BLaER1 (cell line): ENCODE measurements around the gene NAALAD2.
A peak's percentile ranks its signal among the peaks of the same experiment; 100 is the strongest.
"Not testable (repeated sequence)": the region's sequence is repeated elsewhere in the genome, so short reads cannot be mapped to it uniquely, and the experiment has no call there.

Source experiments
- H3K27ac ChIP-seq: shearing (Covaris generic); formaldehyde crosslinking; 2 replicates; pipeline ENCODE4 v1.8.1; 2022
- H3K27me3 ChIP-seq: shearing (Covaris generic); formaldehyde crosslinking; 2 replicates; pipeline ENCODE4 v1.8.1; 2022
- H3K36me3 ChIP-seq: shearing (Covaris generic); formaldehyde crosslinking; 2 replicates; pipeline ENCODE4 v1.8.1; 2022
- H3K4me1 ChIP-seq: shearing (Covaris generic); formaldehyde crosslinking; 2 replicates; pipeline ENCODE4 v1.8.1; 2022
- H3K4me2 ChIP-seq: shearing (Covaris generic); formaldehyde crosslinking; 2 replicates; pipeline ENCODE4 v1.8.1; 2022
- H3K4me3 ChIP-seq: shearing (Covaris generic); formaldehyde crosslinking; 2 replicates; pipeline ENCODE4 v1.8.1; 2022
- H3K9ac ChIP-seq: shearing (Covaris generic); formaldehyde crosslinking; 2 replicates; pipeline ENCODE4 v1.8.1; 2022
- H3K9me3 ChIP-seq: shearing (Covaris generic); formaldehyde crosslinking; 2 replicates; pipeline ENCODE4 v1.8.1; 2022
- H4K20me1 ChIP-seq: shearing (Covaris generic); formaldehyde crosslinking; 2 replicates; pipeline ENCODE4 v1.8.1; 2022
- Cebpa-rat ChIP-seq: shearing (Covaris generic); IDR thresholded peaks from 2 replicates; pipeline ENCODE4 v1.8.1; 2022

The NAALAD2 gene

GRCh38 chr11:90187839-90188238 lies 53.4 kb downstream of the NAALAD2 start:
- peaks cover 18% of the 10 kb centered on the region; the same call in 1 of the 2 replicates for H3K36me3 ChIP-seq
- H3K4me3 ChIP-seq, result no peak overlapping the region
- H3K27ac ChIP-seq, result no peak overlapping the region
- H4K20me1 ChIP-seq, result no peaks in the 10 kb centered on the region
- no peaks in the 10 kb centered on the region for H3K9me3 ChIP-seq
- no peak overlapping the region for H3K4me2 ChIP-seq
- no peaks in the 10 kb centered on the region for H3K27me3 ChIP-seq
- no peaks in the 10 kb centered on the region for H3K4me1 ChIP-seq
- TF ChIP-seq Cebpa-rat, result no peak
- H3K9ac ChIP-seq, result no peak overlapping the region

- no peak for TF ChIP-seq Cebpa-rat
- no peaks in the 10 kb centered on the region for H3K27me3 ChIP-seq
- H3K4me2 ChIP-seq, result no peak overlapping the region
- H3K4me3 ChIP-seq, result no peak overlapping the region
- H3K9ac ChIP-seq, result no peak overlapping the region
- no peak overlapping the region for H3K27ac ChIP-seq
- no peaks in the 10 kb centered on the region for H3K4me1 ChIP-seq
- no peaks in the 10 kb centered on the region for H3K9me3 ChIP-seq
- H4K20me1 ChIP-seq, result no peaks in the 10 kb centered on the region
- H3K36me3 ChIP-seq, result peaks cover 23% of the 10 kb centered on the region; the same call in 1 of the 2 replicates
Measured at GRCh38 chr11:90189011-90189410, 54.5 kb downstream of the NAALAD2 start.

GRCh38 chr11:90192869-90193582 lies 58.6 kb downstream of the NAALAD2 start:
- no peaks in the 10 kb centered on the region for H3K4me1 ChIP-seq
- H3K36me3 ChIP-seq, result peaks cover 54% of the 10 kb centered on the region
- no peaks in the 10 kb centered on the region for H4K20me1 ChIP-seq
- no peaks in the 10 kb centered on the region for H3K27me3 ChIP-seq
- no peak overlapping the region for H3K9ac ChIP-seq
- H3K4me3 ChIP-seq, result no peak overlapping the region
- no peak for TF ChIP-seq Cebpa-rat
- H3K27ac ChIP-seq, result no peak overlapping the region
- no peak overlapping the region for H3K4me2 ChIP-seq
- no peaks in the 10 kb centered on the region for H3K9me3 ChIP-seq

GRCh38 chr11:90197377-90197776 lies 62.9 kb downstream of the NAALAD2 start:
- no peaks in the 10 kb centered on the region for H3K9me3 ChIP-seq
- H3K4me1 ChIP-seq, result no peaks in the 10 kb centered on the region
- no peak overlapping the region for H3K9ac ChIP-seq
- H3K36me3 ChIP-seq, result peaks cover 53% of the 10 kb centered on the region
- no peak overlapping the region for H3K4me2 ChIP-seq
- no peak overlapping the region for H3K27ac ChIP-seq
- no peak overlapping the region for H3K4me3 ChIP-seq
- H4K20me1 ChIP-seq, result no peaks in the 10 kb centered on the region
- H3K27me3 ChIP-seq, result no peaks in the 10 kb centered on the region
- TF ChIP-seq Cebpa-rat, result no peak

- no peaks in the 10 kb centered on the region for H3K9me3 ChIP-seq
- no peak for TF ChIP-seq Cebpa-rat
- no peak overlapping the region for H3K4me3 ChIP-seq
- H4K20me1 ChIP-seq, result peaks cover 24% of the 10 kb centered on the region
- no peak overlapping the region for H3K27ac ChIP-seq
- no peaks in the 10 kb centered on the region for H3K27me3 ChIP-seq
- no peak overlapping the region for H3K9ac ChIP-seq
- H3K36me3 ChIP-seq, result peaks cover 53% of the 10 kb centered on the region
- H3K4me2 ChIP-seq, result no peak overlapping the region
- H3K4me1 ChIP-seq, result peaks cover 10% of the 10 kb centered on the region
Measured at GRCh38 chr11:90202342-90202741, 67.9 kb downstream of the NAALAD2 start.

- H3K27me3 ChIP-seq, result no peaks in the 10 kb centered on the region
- TF ChIP-seq Cebpa-rat, result no peak
- peaks cover 10% of the 10 kb centered on the region for H3K4me1 ChIP-seq
- H3K9ac ChIP-seq, result no peak overlapping the region
- H4K20me1 ChIP-seq, result peaks cover 42% of the 10 kb centered on the region
- peaks cover 49% of the 10 kb centered on the region for H3K36me3 ChIP-seq
- no peaks in the 10 kb centered on the region for H3K9me3 ChIP-seq
- H3K27ac ChIP-seq, result no peak overlapping the region
- H3K4me2 ChIP-seq, result no peak overlapping the region
- no peak overlapping the region for H3K4me3 ChIP-seq
Measured at GRCh38 chr11:90204407-90204806, 69.9 kb downstream of the NAALAD2 start.

- Histone ChIP-seq H3K4me3 (no peak overlapping the region), H3K27ac (no peak overlapping the region), H3K9me3 (no peaks in the 10 kb centered on the region), H3K4me1 (peaks cover 10% of the 10 kb centered on the region), H3K4me2 (peak overlapping the region; percentile 36), H3K27me3 (no peaks in the 10 kb centered on the region), H3K9ac (no peak overlapping the region; the same call in 1 of the 2 replicates), H3K36me3 (peaks cover 55% of the 10 kb centered on the region), H4K20me1 (peaks cover 47% of the 10 kb centered on the region)
- TF ChIP-seq Cebpa-rat, result no peak
Measured at GRCh38 chr11:90204832-90205646, 70.6 kb downstream of the NAALAD2 start.

- Histone ChIP-seq H3K36me3 (peaks cover 72% of the 10 kb centered on the region), H3K4me1 (peaks cover 10% of the 10 kb centered on the region), H4K20me1 (peaks cover 66% of the 10 kb centered on the region)
- not testable (repeated sequence) for H3K4me2 ChIP-seq, H3K9me3 ChIP-seq, H3K9ac ChIP-seq, H3K4me3 ChIP-seq, H3K27ac ChIP-seq, H3K27me3 ChIP-seq
Measured at GRCh38 chr11:90207992-90208391, 73.5 kb downstream of the NAALAD2 start.

GRCh38 chr11:90208857-90209256 lies 74.4 kb downstream of the NAALAD2 start:
- no peak overlapping the region for H3K4me2 ChIP-seq
- no peak overlapping the region for H3K27ac ChIP-seq
- H3K9me3 ChIP-seq, result no peaks in the 10 kb centered on the region
- peaks cover 10% of the 10 kb centered on the region for H3K4me1 ChIP-seq
- no peak for TF ChIP-seq Cebpa-rat
- no peak overlapping the region for H3K4me3 ChIP-seq
- H3K9ac ChIP-seq, result no peak overlapping the region
- no peaks in the 10 kb centered on the region for H3K27me3 ChIP-seq
- peaks cover 74% of the 10 kb centered on the region for H3K36me3 ChIP-seq
- peaks cover 74% of the 10 kb centered on the region for H4K20me1 ChIP-seq

- Histone ChIP-seq H3K4me3 (no peak overlapping the region), H3K36me3 (peaks cover 86% of the 10 kb centered on the region), H3K9me3 (no peaks in the 10 kb centered on the region; the same call in 1 of the 2 replicates), H3K27me3 (no peaks in the 10 kb centered on the region), H3K4me2 (no peak overlapping the region), H4K20me1 (peaks cover 85% of the 10 kb centered on the region), H3K9ac (no peak overlapping the region), H3K4me1 (no peaks in the 10 kb centered on the region), H3K27ac (no peak overlapping the region)
- no peak for TF ChIP-seq Cebpa-rat
Measured at GRCh38 chr11:90213322-90213721, 78.9 kb downstream of the NAALAD2 start.
